Suprapubic skin (tissue), 3 donors: Measurements from ENCODE around the gene EIF2B5.

Source experiments
- CTCF ChIP-seq, 2 donors: fragments of 200-600 bp in 1 of 2; fragments of 450-650 bp in 1 of 2; sonication (generic) in 1 of 2; IDR thresholded peaks; one replicate each; pipeline ENCODE4 v1.5.1; 2016 to 2019; ENCODE audit warnings: antibody characterized with exemption in 2 of 2, mild to moderate bottlenecking in 1 of 2, moderate library complexity in 1 of 2
- EP300 ChIP-seq: sonication (generic); formaldehyde crosslinking; IDR thresholded peaks from one replicate; pipeline ENCODE4 v1.6.1; 2017; ENCODE audit warnings: antibody characterized with exemption
- POLR2A ChIP-seq, 2 donors: fragments of 450-650 bp; IDR thresholded peaks; one replicate each; pipeline ENCODE4 v1.6.1; 2017; ENCODE audit warnings: antibody characterized with exemption in 2 of 2, mild to moderate bottlenecking in 2 of 2, moderate library complexity in 2 of 2

DNA sequence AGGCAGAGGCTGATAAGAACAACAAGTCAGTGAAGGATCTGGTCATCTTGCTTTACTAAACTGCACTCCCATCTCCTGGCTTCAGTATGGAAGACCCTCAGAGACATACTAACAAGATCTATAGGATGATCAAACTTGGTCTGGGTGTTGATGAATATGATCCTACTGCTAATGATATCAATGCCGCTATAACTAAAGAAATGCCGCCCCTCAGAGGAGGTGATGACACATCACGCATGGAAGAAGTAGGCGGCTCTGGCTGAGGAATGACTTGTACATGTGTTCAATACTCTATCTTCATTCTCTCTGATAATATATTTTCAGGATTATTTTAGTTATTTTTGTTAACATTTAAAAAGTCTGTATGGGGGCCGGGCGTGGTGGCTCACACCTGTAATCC lies 17.5 kb upstream of the EIF2B5 start:
- no peak for TF ChIP-seq CTCF (IDR thresholded peaks at IDR 0.05)
- no peak for TF ChIP-seq POLR2A (IDR thresholded peaks at IDR 0.05)
- TF ChIP-seq EP300: no peak
